Measurements from ENCODE around the gene FAM3D. TPM values are rescaled to one million over a fixed set of nuclear protein-coding genes. Genes with fewer than 3 reads are reported as not detected.

The FAM3D gene
- total RNA-seq, 2 donors from 2014 or later = 646 to 707 TPM

DNA sequence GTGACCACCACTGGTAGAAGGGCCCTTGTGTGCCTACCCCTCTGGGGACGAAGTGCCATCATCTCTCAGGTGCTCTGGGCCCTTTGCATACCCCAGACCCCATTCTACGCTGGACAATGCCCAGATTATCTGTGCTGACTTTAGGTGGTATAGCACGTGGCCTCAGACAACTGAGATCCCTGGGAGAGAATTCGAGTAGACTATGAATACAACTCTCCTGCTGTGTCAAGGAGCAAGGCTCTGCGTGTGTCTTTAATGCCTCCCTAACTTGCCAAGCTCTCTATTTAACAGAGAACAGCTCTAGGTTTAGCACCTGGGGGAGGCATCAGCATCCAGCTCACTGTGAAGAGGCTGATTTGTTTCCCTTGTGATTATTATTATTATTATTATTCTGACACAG lies 29.1 kb downstream of the FAM3D start:
- no peak overlapping the region for H3K4me3 ChIP-seq
- H3K27ac ChIP-seq = no peak overlapping the region
- no peaks in the 10 kb centered on the region for H3K9me3 ChIP-seq
- no peak for DNase-seq
- H3K9ac ChIP-seq (ENCODE audit: low read depth in 2 of 2, low read length in 2 of 2) = no peak overlapping the region
- H3K36me3 ChIP-seq = no peaks in the 10 kb centered on the region
- no peaks in the 10 kb centered on the region for H3K27me3 ChIP-seq
- no peaks in the 10 kb centered on the region for H3K4me1 ChIP-seq
- intact Hi-C loops (cut with DNase I) = loop anchor here (5.0 to 10.0 kb wide), 2 partner anchors 303 to 415 kb away; partner anchors contain the start of genes CFAP20DC and PXK
- TF ChIP-seq CTCF (IDR thresholded peaks at IDR 0.05) = no peak

- Histone ChIP-seq H3K27ac (no peak overlapping the region), H3K36me3 (no peaks in the 10 kb centered on the region), H3K9me3 (no peaks in the 10 kb centered on the region), H3K4me1 (no peaks in the 10 kb centered on the region), H3K4me3 (no peak overlapping the region), H3K27me3 (no peaks in the 10 kb centered on the region), H3K9ac (ENCODE audit: low read depth in 2 of 2, low read length in 2 of 2) (no peak overlapping the region)
- intact Hi-C loops (cut with DNase I) = loop anchor here (5.0 to 10.0 kb wide), 2 partner anchors 301 to 417 kb away; partner anchors contain the start of genes CFAP20DC and PXK
- DNase-seq = no peak
- TF ChIP-seq CTCF (IDR thresholded peaks at IDR 0.05) = no peak
Measured at GRCh38 chr3:58635371-58636285, 30.9 kb downstream of the FAM3D start.

DNA sequence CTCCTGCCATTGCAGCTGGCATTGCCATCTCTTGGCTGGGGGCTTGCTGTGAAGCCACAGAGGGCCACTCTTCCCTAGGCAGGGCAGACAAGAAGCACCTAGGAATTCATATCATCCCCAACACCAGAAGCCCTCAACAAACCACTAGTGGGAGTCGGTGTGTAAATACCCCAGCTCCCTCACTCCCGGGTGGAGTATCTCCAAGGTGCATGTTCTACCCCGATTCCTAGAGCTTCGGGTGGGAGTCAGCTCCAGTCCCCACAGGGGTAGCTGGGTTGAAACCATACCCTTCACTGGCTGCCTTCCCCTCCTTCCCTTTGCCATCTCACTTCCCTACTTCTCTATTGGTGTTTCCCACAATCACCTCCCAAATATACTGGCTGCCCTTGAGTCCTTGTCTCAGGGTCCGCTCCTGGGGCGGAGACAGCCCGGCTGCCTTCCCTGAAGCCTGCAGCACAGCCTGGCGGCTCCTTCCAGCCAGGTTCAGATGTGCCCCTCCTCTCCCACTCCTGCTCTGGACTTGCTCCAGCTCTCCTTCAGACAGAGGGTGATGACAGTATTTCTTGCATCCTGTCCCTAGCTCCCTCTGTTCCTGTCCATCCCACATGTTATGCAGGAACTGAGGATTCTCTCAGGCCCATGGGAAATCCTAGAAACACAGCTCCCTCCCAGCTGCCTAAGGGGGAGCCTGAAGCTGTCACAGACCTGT lies 33.3 kb downstream of the FAM3D start:
- DNase-seq = no peak
- Histone ChIP-seq H3K9ac (ENCODE audit: low read depth in 2 of 2, low read length in 2 of 2) (no peak overlapping the region), H3K27me3 (no peaks in the 10 kb centered on the region), H3K36me3 (no peaks in the 10 kb centered on the region), H3K27ac (no peak overlapping the region), H3K9me3 (no peaks in the 10 kb centered on the region), H3K4me3 (no peak overlapping the region), H3K4me1 (peaks cover 10% of the 10 kb centered on the region)
- no peak for TF ChIP-seq CTCF (IDR thresholded peaks at IDR 0.05)
- intact Hi-C loops (cut with DNase I) = loop anchor here (10.0 kb wide), 1 partner anchor 299 kb away; the partner anchor contains the start of gene PXK

GRCh38 chr3:58631742-58632141 lies 34.8 kb downstream of the FAM3D start:
- H3K4me3 ChIP-seq = no peak overlapping the region
- H3K36me3 ChIP-seq = no peaks in the 10 kb centered on the region
- no peak for TF ChIP-seq CTCF (IDR thresholded peaks at IDR 0.05)
- no peak overlapping the region for H3K9ac ChIP-seq (ENCODE audit: low read depth in 2 of 2, low read length in 2 of 2)
- no peak overlapping the region for H3K27ac ChIP-seq
- intact Hi-C loops (cut with DNase I) = loop anchor here (10.0 kb wide), 1 partner anchor 297 kb away; the partner anchor contains the start of gene PXK
- H3K27me3 ChIP-seq = no peaks in the 10 kb centered on the region
- peaks cover 10% of the 10 kb centered on the region for H3K4me1 ChIP-seq
- DNase-seq = no peak
- H3K9me3 ChIP-seq = no peaks in the 10 kb centered on the region

GRCh38 chr3:58630710-58631092 lies 35.9 kb downstream of the FAM3D start:
- H3K27ac ChIP-seq = no peak overlapping the region
- no peaks in the 10 kb centered on the region for H3K36me3 ChIP-seq
- no peaks in the 10 kb centered on the region for H3K27me3 ChIP-seq
- no peak for TF ChIP-seq CTCF (IDR thresholded peaks at IDR 0.05)
- H3K9me3 ChIP-seq = no peaks in the 10 kb centered on the region
- intact Hi-C loops (cut with DNase I) = loop anchor here (10.0 kb wide), 1 partner anchor 296 kb away; the partner anchor contains the start of gene PXK
- DNase-seq = no peak
- no peak overlapping the region for H3K4me3 ChIP-seq
- H3K4me1 ChIP-seq = peaks cover 10% of the 10 kb centered on the region
- no peak overlapping the region for H3K9ac ChIP-seq (ENCODE audit: low read depth in 2 of 2, low read length in 2 of 2)
